ENCODE data around the gene UFD1. TPM values are rescaled to one million over a fixed set of nuclear protein-coding genes. Genes with fewer than 3 reads are reported as not detected.

Gene UFD1
- total and polyA plus RNA-seq, 9 of the 15 experiments (the other 6 are each of a cell fraction or from before 2014, with no cell fraction given) = 238 to 645 (median 363) TPM

- 0 out of 2 replicates have a peak, but pooled peaks have one; percentile 15 for TF ChIP-seq POLR2G (IDR thresholded peaks at IDR 0.05; ENCODE audit: low read depth, low read length)
- no peak for TF ChIP-seq PREB (CRISPR knock-in tag; IDR thresholded peaks at IDR 0.05)
- peak; percentile 59; the same call in 1 of the 2 replicates for TF ChIP-seq GABPB1 (CRISPR knock-in tag; IDR thresholded peaks at IDR 0.05)
- TF ChIP-seq FOS (IDR thresholded peaks at IDR 0.05; ENCODE audit: extremely low read depth, insufficient read length) = no peak
- TF ChIP-seq TFAP4 (CRISPR knock-in tag; IDR thresholded peaks at IDR 0.05; ENCODE audit: borderline replicate concordance) = peak; percentile 42; the same call in 1 of the 2 replicates
- no peak for TF ChIP-seq RBM39 (optimal IDR thresholded peaks at IDR 0.05; ENCODE audit: low read depth, low read length)
These were observed 47.2 kb upstream of the UFD1 start (continued) for GRCh38 chr22:19526076-19526701.

GRCh38 chr22:19525666-19526065 is 46.7 kb upstream of the UFD1 start:
- FAIRE-seq = no peak
- TF ChIP-seq ZNF699 (CRISPR knock-in tag; IDR thresholded peaks at IDR 0.05; ENCODE audit: insufficient replicate concordance) (peak; percentile 34), IRF1 (CRISPR knock-in tag; IDR thresholded peaks at IDR 0.05; ENCODE audit: borderline replicate concordance) (0 out of 2 replicates have a peak, but pooled peaks have one; percentile 25), GATA2 (CRISPR knock-in tag; IDR thresholded peaks at IDR 0.05) (peak; percentile 86), SRSF7 (optimal IDR thresholded peaks at IDR 0.05; ENCODE audit: low read depth, low read length) (no peak)
- TF ChIP-seq, protein P1, sequence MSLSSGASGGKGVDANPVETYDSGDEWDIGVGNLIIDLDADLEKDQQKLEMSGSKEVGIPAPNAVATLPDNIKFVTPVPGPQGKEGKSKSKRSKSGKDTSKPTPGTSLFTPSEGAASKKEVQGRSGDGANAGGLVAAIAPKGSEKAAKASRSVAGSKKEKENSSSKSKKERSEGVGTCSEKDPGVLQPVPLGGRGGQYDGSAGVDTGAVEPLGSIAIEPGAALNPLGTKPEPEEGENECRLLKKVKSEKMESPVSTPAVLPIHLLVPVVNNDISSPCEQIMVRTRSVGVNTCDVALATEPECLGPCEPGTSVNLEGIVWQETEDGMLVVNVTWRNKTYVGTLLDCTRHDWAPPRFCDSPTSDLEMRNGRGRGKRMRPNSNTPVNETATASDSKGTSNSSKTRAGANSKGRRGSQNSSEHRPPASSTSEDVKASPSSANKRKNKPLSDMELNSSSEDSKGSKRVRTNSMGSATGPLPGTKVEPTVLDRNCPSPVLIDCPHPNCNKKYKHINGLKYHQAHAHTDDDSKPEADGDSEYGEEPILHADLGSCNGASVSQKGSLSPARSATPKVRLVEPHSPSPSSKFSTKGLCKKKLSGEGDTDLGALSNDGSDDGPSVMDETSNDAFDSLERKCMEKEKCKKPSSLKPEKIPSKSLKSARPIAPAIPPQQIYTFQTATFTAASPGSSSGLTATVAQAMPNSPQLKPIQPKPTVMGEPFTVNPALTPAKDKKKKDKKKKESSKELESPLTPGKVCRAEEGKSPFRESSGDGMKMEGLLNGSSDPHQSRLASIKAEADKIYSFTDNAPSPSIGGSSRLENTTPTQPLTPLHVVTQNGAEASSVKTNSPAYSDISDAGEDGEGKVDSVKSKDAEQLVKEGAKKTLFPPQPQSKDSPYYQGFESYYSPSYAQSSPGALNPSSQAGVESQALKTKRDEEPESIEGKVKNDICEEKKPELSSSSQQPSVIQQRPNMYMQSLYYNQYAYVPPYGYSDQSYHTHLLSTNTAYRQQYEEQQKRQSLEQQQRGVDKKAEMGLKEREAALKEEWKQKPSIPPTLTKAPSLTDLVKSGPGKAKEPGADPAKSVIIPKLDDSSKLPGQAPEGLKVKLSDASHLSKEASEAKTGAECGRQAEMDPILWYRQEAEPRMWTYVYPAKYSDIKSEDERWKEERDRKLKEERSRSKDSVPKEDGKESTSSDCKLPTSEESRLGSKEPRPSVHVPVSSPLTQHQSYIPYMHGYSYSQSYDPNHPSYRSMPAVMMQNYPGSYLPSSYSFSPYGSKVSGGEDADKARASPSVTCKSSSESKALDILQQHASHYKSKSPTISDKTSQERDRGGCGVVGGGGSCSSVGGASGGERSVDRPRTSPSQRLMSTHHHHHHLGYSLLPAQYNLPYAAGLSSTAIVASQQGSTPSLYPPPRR (CRISPR knock-in tag; IDR thresholded peaks at IDR 0.05; ENCODE audit: borderline replicate concordance) = peak; percentile 46; the same call in 1 of the 2 replicates

More at GRCh38 chr22:19525666-19526065, 46.7 kb upstream of the UFD1 start:
- H3K27me3 ChIP-seq (ENCODE audit: control insufficient read depth in 2 of 2, insufficient read depth in 2 of 2, low read length in 2 of 2) = peaks cover 31 to 41% of the 10 kb centered on the region in 2 experiments
- no peak overlapping the region for H3K4me3 ChIP-seq
- no peak overlapping the region for H2AFZ ChIP-seq (ENCODE audit: low read depth, low read length)
- no peaks in the 10 kb centered on the region for H3K9me3 ChIP-seq (replicated peaks; ENCODE audit: control insufficient read depth, insufficient read depth, low read depth, low read length)
- DNase-seq (ENCODE audit: extremely low read depth in 1 of 4, low spot score in 3 of 4) (peak in 2 of 4 experiments; percentile 64 to 71), ATAC-seq (no peak)
- peaks cover 20% of the 10 kb centered on the region for H4K20me1 ChIP-seq (replicated peaks; ENCODE audit: control insufficient read depth, insufficient read depth, low read length)
- peak overlapping the region in 1 of 2 experiments; percentile 3; a peak in 2 of 4 replicates for H3K9ac ChIP-seq (ENCODE audit: insufficient read depth in 1 of 2, low read depth in 2 of 2, low read length in 2 of 2)
- in situ Hi-C loops (cut with MboI) (no loop called here), intact Hi-C loops (cut with micrococcal nuclease) (no loop called here)
- peaks cover 0 to 47% of the 10 kb centered on the region in 2 experiments; a peak in 3 of 5 replicates for H3K4me1 ChIP-seq (replicated peaks in 1 of 2; ENCODE audit: control insufficient read depth in 2 of 2, insufficient read depth in 2 of 2, low read length in 2 of 2)
- no peak overlapping the region for H3K4me2 ChIP-seq (ENCODE audit: insufficient read depth, low read length)
- H3K79me2 ChIP-seq (ENCODE audit: control insufficient read depth, insufficient read depth, low read length) = no peaks in the 10 kb centered on the region
- ChIA-PET CTCF (ENCODE audit: low intra/inter-chr PET ratio) (interaction anchor here (0.7 kb wide), 1 partner anchor 986 kb away, joined by 3 read pairs; no protein-coding TSS in a partner anchor), POLR2A (interaction anchor here (0.5 to 2.2 kb wide), 3 partner anchors 12 to 121 kb away, joined by 3 to 6 read pairs (median 3); no protein-coding TSS in a partner anchor)
- WGBS (ENCODE audit: insufficient coverage, low coverage, missing lambda C conversion rate) = 2% methylated on average over 3 of the region's 3 CpGs
- no peak overlapping the region for H3K27ac ChIP-seq (ENCODE audit: extremely low read depth, low read depth, low read length)
- BruUV-seq (replicated peaks) = no TSS peak
- H3K9me1 ChIP-seq (ENCODE audit: control insufficient read depth, insufficient read depth, low read length) = no peaks in the 10 kb centered on the region
- peaks cover 21% of the 10 kb centered on the region; the same call in 1 of the 3 replicates for H3K36me3 ChIP-seq (ENCODE audit: control insufficient read depth, insufficient read depth, low read length)
